Left ventricle myocardium superior (tissue), 1 donor: ENCODE results near the gene SUGCT. TPM values are rescaled to one million over a fixed set of nuclear protein-coding genes. Genes with fewer than 3 reads are reported as not detected.

Source experiments
- ATAC-seq: fragments of 200-7000 bp; cut with Tn5 transposase; one replicate; pipeline ENCODE4 v1.9.1; 2020; ENCODE audit warnings: mild to moderate bottlenecking, moderate library complexity
- DNase-seq: peaks from one replicate; pipeline ENCODE4 v3.0.0-alpha.2; 2020
- intact Hi-C: fragments of 100-400 bp; cut with micrococcal nuclease; formaldehyde crosslinking; loops from one replicate; pipeline ENCODE4 v1.11.0; 2022
- total RNA-seq: library from RNA; stranded (reverse); fragmentation: NEBNext Ultra II Directional; extraction: Animal tissue kit (Norgen Biotek cat#: 25700); gene quantifications from one replicate; pipeline ENCODE4 v1.2.1, GENCODE V29; 2021
- donor health status: DM: no; HTN: yes; CAD: no; lungs with severe emphysema.

Gene SUGCT
- total RNA-seq, 1 donor from 2014 or later = 6.8 TPM

GRCh38 chr7:40760293-40760964, 625.6 kb downstream of the SUGCT start:
- DNase-seq (no peak), ATAC-seq (no peak)
- intact Hi-C loops = no loop called here

- ATAC-seq (no peak), DNase-seq (no peak)
- intact Hi-C loops = no loop called here
Observed at GRCh38 chr7:40760987-40761386, 626.2 kb downstream of the SUGCT start.

GRCh38 chr7:40761762-40762560, 627.2 kb downstream of the SUGCT start:
- intact Hi-C loops = no loop called here
- ATAC-seq (no peak), DNase-seq (no peak)

GRCh38 chr7:40763319-40764287, 628.8 kb downstream of the SUGCT start:
- no peak for ATAC-seq
- intact Hi-C loops = no loop called here
- no peak for DNase-seq

GRCh38 chr7:40765639-40766038, 630.8 kb downstream of the SUGCT start:
- ATAC-seq (no peak), DNase-seq (no peak)
- intact Hi-C loops = no loop called here

GRCh38 chr7:40772096-40772495, 637.3 kb downstream of the SUGCT start:
- ATAC-seq = no peak
- DNase-seq = no peak
- intact Hi-C loops = no loop called here

- no peak for DNase-seq
- ATAC-seq = no peak
- intact Hi-C loops = no loop called here
Observed at GRCh38 chr7:40773656-40774055, 638.9 kb downstream of the SUGCT start.

GRCh38 chr7:40775877-40776276, 641.1 kb downstream of the SUGCT start:
- ATAC-seq (no peak), DNase-seq (no peak)
- intact Hi-C loops = no loop called here

GRCh38 chr7:40777730-40778312, 643.0 kb downstream of the SUGCT start:
- no peak for ATAC-seq

GRCh38 chr7:40780460-40780859, 645.7 kb downstream of the SUGCT start:
- peak; percentile 23 for ATAC-seq
- DNase-seq = no peak
- intact Hi-C loops = no loop called here

More at GRCh38 chr7:40777730-40778312, 643.0 kb downstream of the SUGCT start:
- intact Hi-C loops = no loop called here
- no peak for DNase-seq

GRCh38 chr7:40782836-40783235, 648.0 kb downstream of the SUGCT start:
- intact Hi-C loops = no loop called here

GRCh38 chr7:40784176-40784575, 649.4 kb downstream of the SUGCT start:
- ATAC-seq (peak; percentile 28), DNase-seq (no peak)
- intact Hi-C loops = no loop called here

More at GRCh38 chr7:40782836-40783235, 648.0 kb downstream of the SUGCT start:
- DNase-seq (no peak), ATAC-seq (no peak)

- intact Hi-C loops = no loop called here
- ATAC-seq = no peak
- DNase-seq = no peak
Observed at GRCh38 chr7:40786909-40787308, 652.1 kb downstream of the SUGCT start.

GRCh38 chr7:40793132-40793531, 658.3 kb downstream of the SUGCT start:
- ATAC-seq = no peak
- DNase-seq = no peak
- intact Hi-C loops = no loop called here

GRCh38 chr7:40795607-40796006, 660.8 kb downstream of the SUGCT start:
- intact Hi-C loops = no loop called here
- DNase-seq (no peak), ATAC-seq (no peak)

- intact Hi-C loops = no loop called here
- no peak for ATAC-seq
- DNase-seq = no peak
Observed at GRCh38 chr7:40796723-40797122, 661.9 kb downstream of the SUGCT start.

GRCh38 chr7:40798613-40799012, 663.8 kb downstream of the SUGCT start:
- intact Hi-C loops = no loop called here
- DNase-seq (no peak), ATAC-seq (no peak)

- intact Hi-C loops = no loop called here
- DNase-seq (no peak), ATAC-seq (peak; percentile 31)
Observed at GRCh38 chr7:40799493-40800403, 664.9 kb downstream of the SUGCT start.
